ENCODE measurements around the gene DPYSL5.

The DPYSL5 gene

DNA sequence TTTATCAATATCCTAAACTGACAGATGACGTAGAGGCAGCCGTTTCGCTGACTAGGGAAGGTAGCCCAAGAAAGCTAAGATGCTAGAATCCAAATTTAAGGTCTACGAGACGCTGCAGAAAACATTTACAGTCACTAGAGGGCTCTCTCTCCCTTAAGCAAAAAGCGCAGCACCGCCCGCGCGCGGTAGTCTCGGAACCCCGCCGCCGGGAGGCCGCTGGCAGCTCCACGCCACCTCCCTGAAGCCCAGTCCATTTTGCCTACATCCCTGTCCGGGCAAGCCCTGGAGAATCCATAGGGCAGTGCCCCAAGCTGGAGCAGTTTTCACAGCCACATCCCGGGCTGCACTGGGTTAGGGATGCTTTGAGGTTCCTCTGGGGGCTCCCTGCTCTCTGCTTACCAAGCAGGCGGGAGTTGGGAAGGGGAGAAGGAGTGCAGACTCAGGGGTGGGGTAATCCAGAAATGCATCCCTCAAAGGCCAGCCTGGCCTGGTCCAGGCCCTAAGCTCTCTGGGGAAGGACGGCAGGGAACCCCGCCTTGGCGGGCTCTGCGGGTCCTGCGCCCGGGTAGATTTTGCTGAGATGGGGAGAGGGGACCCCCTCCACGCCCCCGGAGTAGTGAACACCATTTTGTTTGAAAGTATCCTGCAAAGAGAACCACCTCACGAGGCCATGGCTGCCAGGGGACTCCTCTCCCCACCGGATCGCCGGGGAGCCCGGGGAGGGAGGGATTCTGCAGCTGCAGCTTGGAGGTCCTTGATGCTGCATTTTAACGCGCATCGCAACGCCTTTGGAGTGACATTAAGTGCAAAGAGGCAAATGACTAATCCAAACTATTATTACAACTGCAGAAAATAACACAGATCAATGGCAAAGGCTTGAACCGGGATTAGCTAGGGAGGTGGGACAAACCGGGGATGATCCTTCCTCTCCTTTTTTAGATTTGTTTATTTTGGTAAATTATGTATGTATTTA lies 1.3 kb upstream of the DPYSL5 start:
- peak; percentile 77 to 87 for DNase-seq

DNA sequence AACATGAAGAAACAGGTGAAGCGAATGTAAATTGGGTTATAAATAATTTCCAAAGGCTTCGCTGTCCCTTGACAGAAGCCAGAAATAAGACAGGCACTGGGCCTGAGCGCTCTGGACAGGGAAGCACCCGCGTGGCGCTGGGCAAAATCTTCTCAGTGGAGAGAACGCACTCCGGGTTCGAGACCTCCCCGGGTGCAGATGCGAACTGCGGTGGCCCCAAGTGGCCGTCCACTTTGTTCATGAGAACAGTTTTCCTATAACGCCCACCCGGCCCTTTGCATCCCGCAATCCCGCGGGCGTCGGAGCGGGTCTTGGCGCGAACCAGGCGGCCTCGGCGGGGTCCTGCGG lies 651 bp upstream of the DPYSL5 start:
- peak in 1 of 2 experiments; percentile 30 for DNase-seq

DNA sequence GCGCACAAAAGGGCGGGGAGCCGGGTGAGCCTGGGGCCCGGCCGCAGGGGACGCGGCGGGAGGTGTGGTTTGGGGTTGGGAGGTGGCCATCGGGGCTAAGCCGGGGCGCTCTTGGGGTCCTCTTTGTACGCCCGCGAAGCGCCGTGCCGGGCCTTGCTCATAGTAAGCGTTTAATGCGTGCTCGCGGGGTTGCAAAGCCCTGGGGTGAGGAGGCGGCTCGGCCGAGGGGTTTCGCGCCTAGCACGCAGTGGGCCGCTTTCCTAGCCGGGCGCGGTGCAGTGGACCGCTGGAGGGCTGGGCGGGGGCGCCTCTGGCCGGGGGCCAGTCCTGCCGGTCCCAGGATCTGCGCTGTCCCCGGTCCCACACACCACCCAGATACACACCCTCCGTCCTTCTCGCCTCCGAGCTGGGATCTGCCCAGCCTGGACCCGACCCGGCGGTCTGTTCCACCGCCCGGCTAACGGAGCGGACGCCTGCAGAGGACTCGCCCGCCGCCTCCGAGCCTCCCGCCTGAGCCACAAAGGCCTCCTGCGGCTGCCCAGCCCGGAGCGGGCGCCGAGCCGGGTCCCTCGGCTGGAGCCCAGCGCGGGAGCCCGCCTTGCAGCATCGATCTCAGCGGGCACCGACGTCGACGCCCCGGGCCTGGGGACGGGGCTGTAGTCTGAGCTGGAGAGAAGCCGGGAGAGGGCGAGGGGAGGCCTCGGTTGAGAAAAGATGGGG lies 564 bp downstream of the DPYSL5 start:
- peak; percentile 55 to 62 for DNase-seq

DNA sequence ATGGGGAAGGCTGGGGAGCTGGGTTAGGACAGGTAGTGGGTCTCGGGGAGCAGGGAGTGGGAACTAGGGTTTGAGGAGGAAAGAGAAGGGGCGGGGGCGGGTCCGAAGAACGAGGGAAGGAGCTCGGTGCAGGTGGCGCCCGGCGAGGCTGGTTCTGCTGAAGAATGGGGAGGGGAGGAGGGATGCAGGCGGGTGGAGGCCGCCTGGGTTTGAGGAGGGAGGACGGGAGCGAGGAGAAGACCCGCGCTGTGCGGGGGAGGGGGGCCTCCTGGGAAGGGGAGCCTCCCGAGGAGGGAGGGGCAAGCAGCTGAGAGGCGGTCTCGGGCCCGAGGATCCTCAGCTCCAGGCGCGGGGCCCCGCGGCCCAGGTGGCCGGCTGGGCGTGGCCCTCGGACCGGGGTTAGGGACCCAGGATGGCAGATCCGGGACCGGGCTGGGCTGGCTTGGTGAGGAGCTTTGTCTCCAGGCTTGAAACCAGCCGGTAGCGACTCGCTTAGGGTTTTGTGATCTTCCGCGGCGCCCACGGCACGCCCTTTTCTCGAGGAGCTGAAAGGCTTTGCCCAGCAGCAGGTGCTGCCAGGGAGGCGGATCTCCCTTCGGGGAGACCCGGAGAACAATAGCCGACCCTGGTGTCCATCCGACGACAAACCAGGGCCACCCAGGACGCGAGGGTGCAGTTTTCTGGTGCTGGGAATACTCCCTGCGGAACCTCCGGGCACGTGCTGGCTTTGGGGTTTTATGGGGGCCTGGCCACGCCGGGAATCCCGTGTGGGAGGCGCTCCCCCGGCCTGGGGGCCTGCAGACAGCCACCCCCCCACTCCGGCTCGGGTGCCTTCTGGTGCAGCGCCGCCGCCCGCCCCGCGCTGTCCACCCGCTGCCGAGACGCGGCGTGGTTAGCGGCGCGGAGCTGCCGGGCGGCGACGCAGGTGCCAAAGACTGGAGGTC lies 1.4 kb downstream of the DPYSL5 start:
- DNase-seq: peak; percentile 55 to 76

DNA sequence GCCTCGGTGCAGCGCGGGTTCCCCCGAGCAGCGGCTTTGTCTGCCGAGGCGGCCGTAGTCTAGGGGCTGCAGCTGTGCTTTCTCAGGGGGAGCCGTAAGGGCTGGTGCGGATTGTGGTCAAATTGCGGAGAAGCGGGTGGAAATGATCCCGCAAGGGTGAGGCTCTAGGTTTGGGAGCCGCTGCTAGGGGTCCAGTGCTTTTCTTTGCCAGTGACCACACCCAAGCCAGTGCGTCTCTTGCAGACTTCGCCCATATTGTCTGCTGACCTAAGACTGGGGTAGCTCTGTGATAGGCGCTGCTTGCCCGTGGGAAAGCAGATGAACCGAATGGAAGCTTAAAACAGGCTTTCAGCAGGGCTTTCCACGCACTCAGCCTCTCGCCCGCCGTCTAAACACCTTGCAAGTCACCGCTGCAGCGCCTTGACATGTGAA lies 2.1 kb downstream of the DPYSL5 start:
- DNase-seq: peak; percentile 20 to 30

DNA sequence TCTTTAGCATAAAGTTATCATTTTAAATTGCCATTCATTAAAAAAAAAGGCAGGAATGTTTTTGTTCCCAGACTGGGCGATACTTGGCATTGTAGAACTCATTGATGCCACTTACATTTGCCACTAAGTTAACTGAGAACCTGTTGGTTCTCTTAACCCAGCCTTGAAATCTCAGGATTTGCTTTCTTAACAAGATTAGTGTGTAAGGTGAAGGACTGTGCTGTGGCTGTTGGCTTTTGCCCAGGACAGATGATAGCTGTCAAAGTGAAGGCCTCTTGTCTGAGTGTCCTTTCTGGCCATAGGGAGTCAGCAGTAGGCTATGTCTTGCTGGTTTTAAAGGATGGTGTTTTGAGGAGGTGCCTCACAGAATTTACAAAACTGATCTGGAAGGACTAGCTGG lies 2.6 kb downstream of the DPYSL5 start:
- no peak for DNase-seq

DNA sequence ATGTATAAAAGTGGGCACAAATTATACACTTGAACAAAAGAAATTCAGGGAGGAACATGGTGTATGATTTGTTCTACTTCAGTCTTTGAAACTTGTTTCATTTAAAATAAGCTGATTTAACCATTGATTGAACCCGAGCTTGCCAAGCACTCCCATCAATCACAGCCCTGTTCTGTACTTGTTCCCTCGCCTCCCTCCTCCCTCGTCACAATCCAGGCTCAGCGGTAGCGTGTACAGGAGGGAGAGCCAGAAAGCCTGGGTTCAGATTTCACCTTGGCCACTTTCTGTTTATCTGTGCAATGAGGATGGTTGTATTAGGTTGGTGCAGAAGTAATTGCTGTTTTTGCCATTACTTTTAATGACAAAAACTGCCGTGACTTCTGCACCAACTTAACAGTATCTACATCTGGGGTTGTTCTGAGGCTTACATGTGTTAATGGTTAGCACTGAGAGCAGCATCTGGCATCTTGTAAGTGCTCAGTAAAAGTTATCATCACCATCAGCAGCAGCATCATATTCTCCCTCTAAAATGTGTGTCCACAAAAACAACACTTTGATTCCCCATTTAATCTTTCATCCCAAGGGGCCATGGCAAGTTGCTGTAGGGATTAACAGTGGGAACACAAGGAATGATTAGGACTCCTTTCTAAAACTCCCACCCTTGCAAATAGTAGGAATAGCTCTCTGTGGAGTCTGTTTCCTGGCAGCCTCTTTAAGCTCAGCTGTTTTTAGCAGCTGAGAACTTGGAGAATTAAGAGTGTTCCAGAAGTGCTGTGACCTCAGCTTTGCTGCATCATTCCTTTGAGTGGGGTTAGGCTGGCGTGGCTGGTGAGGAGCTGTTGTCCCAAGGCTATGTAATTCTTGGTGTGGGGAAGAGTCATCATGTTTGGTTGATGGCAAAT lies 4.7 kb downstream of the DPYSL5 start:
- DNase-seq: peak in 1 of 2 experiments; percentile 12

DNA sequence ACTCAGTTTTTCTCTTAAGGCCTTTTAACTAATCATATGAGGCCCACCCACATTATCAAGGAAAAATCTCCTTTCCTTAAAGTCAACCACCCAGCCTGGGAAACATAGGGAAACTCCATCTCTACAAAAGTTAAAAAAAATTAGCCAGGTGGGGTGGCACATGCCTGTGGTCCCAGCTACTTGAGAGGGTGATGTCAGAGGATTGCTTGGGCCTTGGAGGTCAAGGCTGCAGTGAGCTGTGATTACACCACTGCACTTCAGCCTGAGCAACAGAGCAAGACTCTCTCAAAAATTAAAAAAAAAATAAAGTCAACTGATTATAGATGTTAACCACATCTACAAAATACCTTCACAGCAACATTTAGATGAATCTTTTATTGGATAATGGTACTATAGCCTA lies 5.8 kb downstream of the DPYSL5 start:
- no peak for DNase-seq

DNA sequence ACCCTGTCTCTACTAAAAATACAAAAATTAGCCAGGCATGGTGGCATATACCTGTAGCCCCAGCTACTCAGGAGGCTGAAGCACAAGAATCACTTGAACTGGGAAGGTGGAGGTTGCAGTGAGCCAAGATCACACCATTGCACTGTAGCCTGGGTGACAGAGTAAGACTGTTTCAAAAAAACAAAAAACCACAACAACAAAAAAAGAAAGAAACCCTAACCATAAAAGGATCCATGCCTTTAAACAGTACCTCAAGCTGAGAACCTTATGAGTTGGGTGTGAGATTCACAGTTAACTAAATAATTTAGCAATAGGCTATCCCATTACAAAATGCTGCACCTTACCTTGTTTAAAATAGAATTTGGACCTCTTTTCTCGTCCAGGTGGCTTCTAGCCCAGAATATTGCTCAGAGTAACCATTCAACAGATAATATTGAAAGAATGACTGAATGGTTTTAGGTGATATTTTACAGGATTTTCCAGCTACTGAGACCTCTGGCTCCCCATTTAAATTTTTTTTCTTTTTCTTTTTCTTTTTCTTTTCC lies 6.4 kb downstream of the DPYSL5 start:
- DNase-seq: no peak

DNA sequence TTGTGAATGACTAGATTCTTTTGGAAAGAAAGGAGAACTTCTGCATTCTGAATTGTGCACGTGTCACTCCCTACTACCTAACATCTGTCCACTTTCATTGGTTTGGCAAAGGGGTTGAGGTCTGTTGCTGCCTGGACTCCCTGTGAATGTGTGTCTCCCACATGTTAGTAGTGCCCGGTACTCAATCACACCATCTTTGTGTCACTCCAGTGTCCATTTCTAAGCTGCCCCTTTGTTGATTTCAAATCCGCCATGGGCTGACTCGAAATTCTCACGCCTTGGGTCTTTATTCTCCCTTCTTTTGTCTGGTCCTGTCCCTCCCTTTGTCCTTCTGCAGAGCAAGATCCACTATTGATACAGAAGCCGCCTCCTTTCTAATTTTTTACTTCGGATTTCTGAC lies 7.5 kb downstream of the DPYSL5 start:
- DNase-seq: no peak

DNA sequence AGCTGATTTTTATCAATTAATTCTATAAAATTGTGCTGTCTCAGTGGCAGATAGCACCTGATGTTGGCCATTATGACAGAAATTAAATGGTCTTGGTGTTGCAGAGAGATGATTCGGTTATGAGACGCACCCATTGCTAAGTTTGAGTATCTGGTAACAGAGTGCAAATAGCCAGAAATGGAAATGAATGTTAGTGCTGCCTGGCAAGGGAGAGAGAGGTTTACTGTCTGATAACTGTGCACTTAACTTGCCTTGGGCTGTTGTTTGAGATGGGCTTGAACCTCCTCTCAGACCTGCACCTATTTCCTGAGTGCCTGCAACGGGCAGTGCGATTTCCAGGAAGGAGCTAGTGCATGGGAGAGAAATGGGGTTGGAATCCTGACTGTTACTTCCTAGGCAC lies 11.7 kb downstream of the DPYSL5 start:
- no peak for DNase-seq

DNA sequence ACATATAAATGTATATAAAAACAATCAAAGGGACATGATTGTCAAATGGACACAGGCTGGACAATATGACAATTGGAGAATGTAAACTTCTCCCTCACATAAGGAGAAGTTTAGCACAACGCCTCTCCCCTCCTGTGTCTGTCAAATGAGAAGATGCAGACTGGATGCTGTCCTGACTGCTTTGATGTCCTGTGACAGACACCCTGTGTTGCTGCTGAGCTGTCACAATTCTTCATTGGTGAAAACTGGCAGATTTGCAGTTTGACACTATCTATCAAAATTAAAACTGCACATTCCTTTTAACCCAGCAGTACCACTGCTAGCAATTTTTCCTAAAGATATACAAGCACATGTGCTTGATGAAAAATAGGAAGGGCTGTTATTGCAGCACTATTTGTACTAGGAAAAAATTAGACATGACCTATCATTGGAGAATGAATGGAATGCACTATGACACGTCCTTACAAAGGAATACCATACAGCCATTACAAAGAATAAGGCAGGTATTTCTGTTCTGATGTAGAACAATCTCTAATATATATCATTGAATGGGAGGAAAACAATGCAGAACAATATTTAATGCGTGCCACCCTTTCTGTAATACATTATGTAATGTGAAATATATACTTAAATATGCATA lies 12.4 kb downstream of the DPYSL5 start:
- no peak for DNase-seq

DNA sequence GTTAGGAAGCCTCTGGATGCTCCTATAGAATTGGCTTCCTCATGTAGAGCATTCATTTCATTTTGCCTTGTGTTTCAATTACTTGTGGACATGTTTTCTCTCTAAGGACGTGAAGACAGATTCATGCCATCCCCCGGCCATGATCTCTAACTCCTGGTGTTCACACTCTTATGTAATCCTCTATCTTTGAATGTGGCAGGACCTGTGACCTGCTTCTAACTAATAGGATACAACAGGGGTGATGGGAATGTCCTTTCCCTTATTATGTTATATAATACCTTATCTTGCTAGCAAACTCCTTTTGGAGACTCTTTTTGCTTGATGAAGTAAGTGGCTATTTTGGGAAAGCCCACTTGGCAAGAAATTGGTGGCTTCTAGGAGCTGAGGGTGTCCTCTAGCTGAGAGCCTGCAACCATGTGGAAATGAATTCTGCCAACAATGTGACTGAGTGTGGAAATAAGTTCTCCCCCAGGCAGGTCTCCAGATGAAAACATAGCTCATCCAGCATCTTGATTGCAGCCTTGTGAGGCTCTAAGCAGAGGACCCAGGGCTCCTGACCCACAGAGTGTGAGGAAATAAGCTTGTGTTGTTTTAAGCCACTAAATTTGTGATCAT lies 13.8 kb downstream of the DPYSL5 start:
- no peak for DNase-seq

DNA sequence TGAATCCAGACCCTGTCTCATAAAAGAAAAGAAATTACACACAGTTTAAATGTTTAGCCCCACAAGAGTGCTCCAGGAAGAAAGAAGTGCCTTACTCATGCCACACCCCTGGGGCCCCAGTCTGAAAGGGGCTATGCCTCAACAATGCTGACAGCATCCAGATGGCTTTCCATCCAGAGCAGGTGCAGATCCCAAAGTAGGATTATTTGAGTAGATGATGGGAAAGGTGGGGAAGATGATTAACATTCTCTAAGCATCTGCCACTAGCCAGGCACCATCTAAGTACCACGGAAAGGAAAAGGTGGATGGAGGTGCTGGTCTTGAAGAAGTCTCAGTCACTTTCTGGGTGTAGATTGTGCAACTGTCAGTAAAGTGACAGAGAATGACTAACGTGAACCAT lies 16.3 kb downstream of the DPYSL5 start:
- DNase-seq: no peak

DNA sequence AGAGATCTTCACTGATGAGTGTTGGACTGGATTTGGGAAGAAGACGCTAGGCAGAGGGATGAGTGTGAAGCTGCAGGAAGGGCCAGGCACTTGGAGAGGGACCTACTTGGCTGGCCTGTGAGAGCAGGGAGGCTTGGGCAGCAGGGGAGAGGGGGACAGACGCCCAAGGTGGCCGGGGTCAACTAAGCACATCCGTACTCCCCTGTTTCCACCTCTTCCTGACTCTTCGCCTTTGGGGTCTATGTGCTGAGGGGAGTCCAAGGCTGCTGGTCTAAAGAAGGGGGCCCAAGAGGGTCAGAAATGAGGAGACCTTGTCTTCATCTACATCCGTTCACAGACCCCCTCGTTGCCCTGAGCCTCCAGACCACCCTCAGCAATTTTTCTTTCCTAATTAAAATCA lies 16.7 kb downstream of the DPYSL5 start:
- no peak for DNase-seq

DNA sequence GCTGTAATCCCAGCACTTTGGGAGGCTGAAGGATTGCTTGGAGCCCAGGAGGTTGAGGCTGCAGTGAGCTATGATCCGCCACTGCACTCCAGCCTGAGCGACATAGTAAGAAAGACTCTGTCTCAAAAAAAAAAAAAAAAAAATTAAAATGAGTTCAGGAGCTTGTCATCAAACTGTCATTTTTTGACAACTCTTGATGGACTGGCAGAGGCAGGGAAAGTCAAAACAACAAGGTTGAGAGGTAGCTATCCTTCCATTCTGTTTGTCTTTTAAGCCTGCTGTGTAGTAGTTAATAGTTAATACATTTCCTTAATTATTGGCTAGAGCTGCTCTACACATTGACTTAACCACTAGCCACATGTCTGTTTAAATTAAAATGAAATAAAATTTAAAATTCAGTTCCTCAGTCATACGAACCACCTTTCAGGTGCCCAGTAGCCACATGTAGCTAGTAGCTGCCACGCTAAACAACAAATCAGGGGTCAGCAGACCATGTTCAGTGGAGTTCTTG lies 22.7 kb downstream of the DPYSL5 start:
- DNase-seq: no peak

DNA sequence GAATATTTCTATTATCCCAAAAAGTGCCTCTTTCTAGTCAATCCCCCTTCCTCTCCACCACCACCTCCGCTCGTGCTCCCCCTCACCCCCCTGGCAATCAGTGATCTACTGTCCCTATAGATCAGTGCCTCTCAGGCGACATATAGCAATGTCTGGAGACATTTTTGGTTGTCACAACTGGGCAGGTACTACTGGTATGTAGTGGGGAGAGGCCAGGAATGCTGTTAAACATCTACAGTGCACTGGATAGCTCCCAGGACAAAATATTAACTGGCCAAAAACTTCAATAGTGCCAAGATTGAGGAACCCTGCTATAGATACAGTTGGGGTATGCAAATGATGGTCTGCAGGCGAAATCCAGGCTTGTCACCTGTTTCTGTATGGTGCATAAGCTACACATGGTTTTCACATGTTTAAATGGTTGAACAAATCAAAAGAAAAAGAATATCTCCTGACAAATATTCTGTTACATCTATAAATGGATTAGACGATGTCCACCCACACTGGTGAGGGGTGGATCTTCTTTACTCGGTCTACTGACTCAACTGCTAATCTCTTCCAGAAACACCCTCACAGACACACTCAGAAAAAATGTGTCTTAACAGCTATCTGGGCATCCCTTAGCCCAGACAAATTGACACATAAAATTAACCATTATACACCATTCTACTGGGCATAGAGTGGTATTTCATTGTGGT lies 25.5 kb downstream of the DPYSL5 start:
- DNase-seq: no peak

DNA sequence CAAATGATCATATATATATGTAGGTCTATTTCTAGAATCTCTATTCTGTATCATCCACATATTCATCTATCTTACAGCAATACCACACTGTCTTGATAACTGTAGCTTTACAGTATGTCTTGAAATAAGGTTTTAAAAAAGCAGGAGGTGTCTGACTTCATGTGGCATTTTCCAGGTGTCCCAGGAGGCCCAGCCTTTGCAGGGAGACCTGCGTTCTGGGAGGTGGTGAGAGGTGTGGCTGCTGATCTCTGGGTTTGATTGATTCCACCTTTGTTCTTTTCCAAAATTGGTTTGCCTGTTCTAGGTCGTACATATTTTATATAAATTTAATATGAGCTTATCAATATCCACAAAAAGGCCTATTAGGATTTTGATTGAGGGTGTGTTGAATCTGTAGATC lies 26.6 kb downstream of the DPYSL5 start:
- DNase-seq: no peak

DNA sequence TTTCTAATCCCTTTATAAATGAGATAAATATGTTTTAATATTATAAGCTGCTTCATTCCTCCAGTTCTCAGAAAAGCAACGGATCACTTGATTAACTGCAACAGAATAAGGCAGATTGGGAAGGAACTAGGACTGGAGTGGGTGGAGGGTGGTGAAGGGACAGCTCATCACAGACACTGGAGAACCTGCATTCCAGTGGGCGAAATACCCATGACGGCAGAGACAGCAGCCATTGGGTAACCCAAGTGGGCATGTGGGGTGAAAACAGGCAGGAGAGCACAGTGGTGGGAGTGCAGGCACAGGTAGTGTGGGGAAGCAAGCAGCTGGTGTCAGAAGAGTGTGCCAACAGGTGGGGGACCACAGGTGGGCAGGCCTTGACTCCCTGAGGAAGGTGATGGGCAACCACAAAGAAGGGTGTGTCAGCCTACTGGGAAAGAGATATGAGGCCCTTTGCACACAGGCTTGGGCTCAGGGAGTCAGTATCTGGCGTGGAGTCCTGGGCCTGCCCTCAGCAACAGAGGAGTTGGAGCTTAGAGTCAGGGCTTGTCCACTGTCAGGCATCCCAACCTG lies 27.2 kb downstream of the DPYSL5 start:
- no peak for DNase-seq
